HepG2 (cell line): Measurements from ENCODE around the gene IFT172. TPM values are rescaled to one million over a fixed set of nuclear protein-coding genes. Genes with fewer than 3 reads are reported as not detected.

Source experiments
- ARID2 ChIP-seq: sonication (generic); formaldehyde crosslinking; IDR thresholded peaks from 2 replicates; pipeline ENCODE4 v1.8.1; 2022; ENCODE audit warnings: mild to moderate bottlenecking, missing genetic modification reagents, borderline replicate concordance
- IKZF4 ChIP-seq: sonication (generic); formaldehyde crosslinking; IDR thresholded peaks from 2 replicates; pipeline ENCODE4 v1.5.1; 2020; ENCODE audit warnings: borderline replicate concordance, mild to moderate bottlenecking, low read depth, missing genetic modification reagents; ENCODE audit errors: not compliant biosample characterization
- PHF21A ChIP-seq: sonication (generic); formaldehyde crosslinking; IDR thresholded peaks from 2 replicates; pipeline ENCODE4 v1.5.0; 2020; ENCODE audit warnings: mild to moderate bottlenecking, missing genetic modification reagents
- SATB2 ChIP-seq: sonication (generic); formaldehyde crosslinking; IDR thresholded peaks from 2 replicates; pipeline ENCODE4 v1.5.0; 2020; ENCODE audit warnings: missing genetic modification reagents
- SP2 ChIP-seq: sonication (generic); formaldehyde crosslinking; IDR thresholded peaks from 2 replicates; pipeline ENCODE4 v1.5.1; 2020; ENCODE audit warnings: mild to moderate bottlenecking, missing genetic modification reagents
- ZFAT ChIP-seq: sonication (generic); formaldehyde crosslinking; conservative IDR thresholded peaks from 2 replicates; pipeline ENCODE4 v1.8.1; 2023; ENCODE audit warnings: missing genetic modification reagents, inconsistent platforms
- ZFYVE20 ChIP-seq: sonication (generic); formaldehyde crosslinking; IDR thresholded peaks from 2 replicates; pipeline ENCODE4 v1.8.0; 2023; ENCODE audit warnings: low read depth, mild to moderate bottlenecking, moderate library complexity, missing genetic modification reagents, borderline replicate concordance
- ZNF546 ChIP-seq: sonication (generic); formaldehyde crosslinking; conservative IDR thresholded peaks from 2 replicates; pipeline ENCODE4 v1.8.1; 2023; ENCODE audit warnings: mild to moderate bottlenecking, missing genetic modification reagents
- ZNF879 ChIP-seq: sonication (generic); formaldehyde crosslinking; IDR thresholded peaks from 2 replicates; pipeline ENCODE4 v1.8.1; 2023; ENCODE audit warnings: missing genetic modification reagents
- ZSCAN30 ChIP-seq: sonication (generic); formaldehyde crosslinking; IDR thresholded peaks from 2 replicates; pipeline ENCODE4 v1.5.0; 2020; ENCODE audit warnings: mild to moderate bottlenecking, missing genetic modification reagents
- polyA plus RNA-seq, 8 experiments: library from polyadenylated mRNA; depleted of rRNA in 3 of 8; stranded (reverse) in 7 of 8; unstranded in 1 of 8; fragments of >200 nt; fragmentation: Illumina TruSeq in 4 of 8; extraction: Trizol in 4 of 8; gene quantifications; 2 replicates each; pipeline versions ENCODE4 v1.2.1 to v1.2.3, GENCODE V29; 2011 to 2016; ENCODE audit warnings: low read depth in 4 of 8, missing spikeins in 1 of 8, mixed read lengths in 1 of 8; ENCODE audit not compliant: insufficient read depth in 1 of 8
- total RNA-seq, 5 experiments: library from RNA; depleted of rRNA; stranded (reverse); fragments of >200 nt; fragmentation: Illumina TruSeq; extraction: Trizol; gene quantifications; 2 replicates each; pipeline ENCODE4 v1.2.3, GENCODE V29; 2016; ENCODE audit warnings: low read depth in 1 of 5
- TF ChIP-seq, protein P1 (sequence below): sonication (generic); formaldehyde crosslinking; conservative IDR thresholded peaks from 2 replicates; pipeline ENCODE4 v1.4.0; 2020; ENCODE audit warnings: missing genetic modification reagents
- TF ChIP-seq, protein P2 (sequence below): IDR thresholded peaks from 2 replicates; pipeline ENCODE4 v1.6.1; 2016
- TF ChIP-seq, protein P3 (sequence below): sonication (generic); formaldehyde crosslinking; IDR thresholded peaks from 2 replicates; pipeline ENCODE4 v1.4.0; 2020; ENCODE audit warnings: mild to moderate bottlenecking, missing genetic modification reagents
- TF ChIP-seq, protein P4 (sequence below): sonication (generic); formaldehyde crosslinking; IDR thresholded peaks from one replicate; pipeline ENCODE4 v1.5.1; 2020; ENCODE audit warnings: mild to moderate bottlenecking, missing genetic modification reagents; ENCODE audit errors: not compliant biosample characterization

The IFT172 gene
- total and polyA plus RNA-seq, 2 of the 13 experiments (the other 11 are each of a cell fraction or from before 2014, with no cell fraction given): 21.6 to 35.7 TPM

DNA sequence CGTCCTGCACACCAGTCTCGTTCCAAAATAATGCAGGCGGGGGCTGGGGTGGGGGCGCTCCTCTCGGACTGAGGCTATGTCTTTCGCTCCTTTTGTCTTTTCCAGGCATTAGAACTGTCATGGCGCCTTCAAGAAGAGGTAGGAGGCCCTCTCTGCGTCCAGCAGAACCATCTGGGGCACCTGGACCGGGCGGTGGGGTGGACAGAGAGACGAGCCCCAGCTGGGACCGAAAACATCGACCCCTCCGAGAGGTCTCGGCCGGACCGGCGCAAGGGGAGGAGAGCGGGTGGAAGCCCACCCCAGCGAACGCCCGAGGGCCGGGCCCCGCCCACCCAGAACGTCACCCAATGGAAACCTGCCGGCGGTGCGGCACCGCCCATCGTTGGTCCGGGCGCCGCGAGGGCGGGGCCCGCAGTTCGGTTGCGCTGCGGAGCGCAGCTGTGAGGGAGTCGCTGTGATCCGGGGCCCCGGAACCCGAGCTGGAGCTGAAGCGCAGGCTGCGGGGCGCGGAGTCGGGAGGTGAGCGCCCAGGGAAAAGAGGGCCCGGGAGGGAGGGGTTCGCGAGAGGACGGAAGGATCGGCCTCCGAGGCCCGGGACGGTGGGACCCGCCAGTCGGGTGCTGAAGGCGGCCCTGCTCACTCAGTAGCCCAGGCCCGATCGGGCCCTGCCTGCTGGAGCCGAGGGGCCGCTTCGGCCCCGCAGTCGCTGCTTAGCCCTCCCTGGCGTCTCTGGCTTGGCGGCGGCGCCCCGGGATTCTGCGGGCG is 61.1 kb downstream of the IFT172 start, which contains the start of gene NRBP1 (continued):
- TF ChIP-seq, protein P1, sequence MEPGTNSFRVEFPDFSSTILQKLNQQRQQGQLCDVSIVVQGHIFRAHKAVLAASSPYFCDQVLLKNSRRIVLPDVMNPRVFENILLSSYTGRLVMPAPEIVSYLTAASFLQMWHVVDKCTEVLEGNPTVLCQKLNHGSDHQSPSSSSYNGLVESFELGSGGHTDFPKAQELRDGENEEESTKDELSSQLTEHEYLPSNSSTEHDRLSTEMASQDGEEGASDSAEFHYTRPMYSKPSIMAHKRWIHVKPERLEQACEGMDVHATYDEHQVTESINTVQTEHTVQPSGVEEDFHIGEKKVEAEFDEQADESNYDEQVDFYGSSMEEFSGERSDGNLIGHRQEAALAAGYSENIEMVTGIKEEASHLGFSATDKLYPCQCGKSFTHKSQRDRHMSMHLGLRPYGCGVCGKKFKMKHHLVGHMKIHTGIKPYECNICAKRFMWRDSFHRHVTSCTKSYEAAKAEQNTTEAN (CRISPR knock-in tag): peak; percentile 62
- TF ChIP-seq, protein P2, sequence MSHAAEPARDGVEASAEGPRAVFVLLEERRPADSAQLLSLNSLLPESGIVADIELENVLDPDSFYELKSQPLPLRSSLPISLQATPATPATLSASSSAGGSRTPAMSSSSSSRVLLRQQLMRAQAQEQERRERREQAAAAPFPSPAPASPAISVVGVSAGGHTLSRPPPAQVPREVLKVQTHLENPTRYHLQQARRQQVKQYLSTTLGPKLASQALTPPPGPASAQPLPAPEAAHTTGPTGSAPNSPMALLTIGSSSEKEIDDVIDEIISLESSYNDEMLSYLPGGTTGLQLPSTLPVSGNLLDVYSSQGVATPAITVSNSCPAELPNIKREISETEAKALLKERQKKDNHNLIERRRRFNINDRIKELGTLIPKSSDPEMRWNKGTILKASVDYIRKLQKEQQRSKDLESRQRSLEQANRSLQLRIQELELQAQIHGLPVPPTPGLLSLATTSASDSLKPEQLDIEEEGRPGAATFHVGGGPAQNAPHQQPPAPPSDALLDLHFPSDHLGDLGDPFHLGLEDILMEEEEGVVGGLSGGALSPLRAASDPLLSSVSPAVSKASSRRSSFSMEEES: 0 out of 2 replicates have a peak, but pooled peaks have one; percentile 19
- TF ChIP-seq ZFAT (CRISPR knock-in tag): no peak
- no peak for TF ChIP-seq ARID2 (CRISPR knock-in tag)
- peak; percentile 82 for TF ChIP-seq PHF21A
- TF ChIP-seq IKZF4: peak; percentile 85
- TF ChIP-seq, protein P3, sequence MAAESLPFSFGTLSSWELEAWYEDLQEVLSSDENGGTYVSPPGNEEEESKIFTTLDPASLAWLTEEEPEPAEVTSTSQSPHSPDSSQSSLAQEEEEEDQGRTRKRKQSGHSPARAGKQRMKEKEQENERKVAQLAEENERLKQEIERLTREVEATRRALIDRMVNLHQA (CRISPR knock-in tag): 0 out of 2 replicates have a peak, but pooled peaks have one; percentile 54
- peak; percentile 82; the same call in 1 of the 2 replicates for TF ChIP-seq ZNF879
- TF ChIP-seq SP2: peak; percentile 80
- TF ChIP-seq ZFYVE20 (CRISPR knock-in tag): no peak
- TF ChIP-seq, protein P4, sequence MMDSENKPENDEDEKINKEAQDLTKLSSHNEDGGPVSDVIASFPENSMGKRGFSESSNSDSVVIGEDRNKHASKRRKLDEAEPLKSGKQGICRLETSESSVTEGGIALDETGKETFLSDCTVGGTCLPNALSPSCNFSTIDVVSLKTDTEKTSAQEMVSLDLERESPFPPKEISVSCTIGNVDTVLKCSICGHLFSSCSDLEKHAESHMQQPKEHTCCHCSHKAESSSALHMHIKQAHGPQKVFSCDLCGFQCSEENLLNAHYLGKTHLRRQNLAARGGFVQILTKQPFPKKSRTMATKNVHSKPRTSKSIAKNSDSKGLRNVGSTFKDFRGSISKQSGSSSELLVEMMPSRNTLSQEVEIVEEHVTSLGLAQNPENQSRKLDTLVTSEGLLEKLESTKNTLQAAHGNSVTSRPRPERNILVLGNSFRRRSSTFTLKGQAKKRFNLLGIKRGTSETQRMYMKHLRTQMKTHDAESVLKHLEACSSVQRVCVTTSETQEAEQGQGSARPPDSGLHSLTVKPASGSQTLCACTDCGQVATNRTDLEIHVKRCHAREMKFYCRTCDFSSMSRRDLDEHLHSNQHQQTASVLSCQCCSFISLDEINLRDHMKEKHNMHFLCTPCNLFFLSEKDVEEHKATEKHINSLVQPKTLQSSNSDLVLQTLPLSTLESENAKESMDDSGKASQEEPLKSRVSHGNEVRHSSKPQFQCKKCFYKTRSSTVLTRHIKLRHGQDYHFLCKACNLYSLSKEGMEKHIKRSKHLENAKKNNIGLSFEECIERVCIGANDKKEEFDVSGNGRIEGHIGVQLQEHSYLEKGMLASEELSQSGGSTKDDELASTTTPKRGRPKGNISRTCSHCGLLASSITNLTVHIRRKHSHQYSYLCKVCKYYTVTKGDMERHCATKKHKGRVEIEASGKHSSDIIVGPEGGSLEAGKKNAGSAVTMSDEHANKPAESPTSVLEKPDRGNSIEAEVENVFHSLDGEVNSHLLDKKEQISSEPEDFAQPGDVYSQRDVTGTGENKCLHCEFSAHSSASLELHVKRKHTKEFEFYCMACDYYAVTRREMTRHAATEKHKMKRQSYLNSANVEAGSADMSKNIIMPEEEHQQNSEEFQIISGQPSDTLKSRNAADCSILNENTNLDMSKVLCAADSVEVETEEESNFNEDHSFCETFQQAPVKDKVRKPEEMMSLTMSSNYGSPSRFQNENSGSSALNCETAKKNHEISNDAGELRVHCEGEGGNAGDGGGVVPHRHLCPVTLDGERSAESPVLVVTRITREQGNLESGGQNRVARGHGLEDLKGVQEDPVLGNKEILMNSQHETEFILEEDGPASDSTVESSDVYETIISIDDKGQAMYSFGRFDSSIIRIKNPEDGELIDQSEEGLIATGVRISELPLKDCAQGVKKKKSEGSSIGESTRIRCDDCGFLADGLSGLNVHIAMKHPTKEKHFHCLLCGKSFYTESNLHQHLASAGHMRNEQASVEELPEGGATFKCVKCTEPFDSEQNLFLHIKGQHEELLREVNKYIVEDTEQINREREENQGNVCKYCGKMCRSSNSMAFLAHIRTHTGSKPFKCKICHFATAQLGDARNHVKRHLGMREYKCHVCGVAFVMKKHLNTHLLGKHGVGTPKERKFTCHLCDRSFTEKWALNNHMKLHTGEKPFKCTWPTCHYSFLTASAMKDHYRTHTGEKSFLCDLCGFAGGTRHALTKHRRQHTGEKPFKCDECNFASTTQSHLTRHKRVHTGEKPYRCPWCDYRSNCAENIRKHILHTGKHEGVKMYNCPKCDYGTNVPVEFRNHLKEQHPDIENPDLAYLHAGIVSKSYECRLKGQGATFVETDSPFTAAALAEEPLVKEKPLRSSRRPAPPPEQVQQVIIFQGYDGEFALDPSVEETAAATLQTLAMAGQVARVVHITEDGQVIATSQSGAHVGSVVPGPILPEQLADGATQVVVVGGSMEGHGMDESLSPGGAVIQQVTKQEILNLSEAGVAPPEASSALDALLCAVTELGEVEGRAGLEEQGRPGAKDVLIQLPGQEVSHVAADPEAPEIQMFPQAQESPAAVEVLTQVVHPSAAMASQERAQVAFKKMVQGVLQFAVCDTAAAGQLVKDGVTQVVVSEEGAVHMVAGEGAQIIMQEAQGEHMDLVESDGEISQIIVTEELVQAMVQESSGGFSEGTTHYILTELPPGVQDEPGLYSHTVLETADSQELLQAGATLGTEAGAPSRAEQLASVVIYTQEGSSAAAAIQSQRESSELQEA (CRISPR knock-in tag): peak; percentile 77
- peak; percentile 83; the same call in 1 of the 2 replicates for TF ChIP-seq ZNF546 (CRISPR knock-in tag)
- TF ChIP-seq ZSCAN30 (CRISPR knock-in tag): peak; percentile 91; the same call in 1 of the 2 replicates
- TF ChIP-seq SATB2: no peak; the same call in 1 of the 2 replicates
